Stomach (tissue), 9 donors: ENCODE results near the gene EMILIN1. TPM values are rescaled to one million over a fixed set of nuclear protein-coding genes. Genes with fewer than 3 reads are reported as not detected.
"Not testable (repeated sequence)": the region's sequence is repeated elsewhere in the genome, so short reads cannot be mapped to it uniquely, and the experiment has no call there.

Experiments used
- DNase-seq, 2 donors: peaks; one replicate each; pipeline versions ENCODE4 v3.0.0 to v3.0.0-alpha.2; 2013 to 2019
- H3K27ac ChIP-seq, 5 donors: fragments of 200-600 bp in 4 of 5; sonication (generic) in 4 of 5; one replicate each; pipeline ENCODE4 v1.5.1; 2013 to 2019; ENCODE audit warnings: mild to moderate bottlenecking in 1 of 5, moderate library complexity in 1 of 5
- H3K27me3 ChIP-seq, 3 donors: fragments of 200-600 bp; sonication (generic); one replicate each; pipeline ENCODE4 v1.5.1; 2017 to 2019; ENCODE audit warnings: mixed run types in 1 of 3
- H3K36me3 ChIP-seq, 4 donors: fragments of 200-600 bp; sonication (generic); 1 replicate in 3 of 4; 2 replicates in 1 of 4; pipeline ENCODE4 v1.5.1; 2016 to 2019
- H3K4me1 ChIP-seq, 4 donors: fragments of 200-600 bp; sonication (generic); one replicate each; pipeline ENCODE4 v1.5.1; 2016 to 2019
- H3K4me3 ChIP-seq, 4 donors: fragments of 200-600 bp; sonication (generic) in 3 of 4; one replicate each; pipeline ENCODE4 v1.5.1; 2016 to 2019; ENCODE audit warnings: mild to moderate bottlenecking in 1 of 4
- H3K9me3 ChIP-seq, 4 donors: fragments of 200-600 bp; sonication (generic); one replicate each; pipeline ENCODE4 v1.5.1; 2016 to 2019
- EP300 ChIP-seq: sonication (generic); formaldehyde crosslinking; IDR thresholded peaks from one replicate; pipeline ENCODE4 v1.6.1; 2017; ENCODE audit warnings: antibody characterized with exemption
- POLR2A ChIP-seq, 4 donors: fragments of 450-650 bp; IDR thresholded peaks; one replicate each; pipeline ENCODE4 v1.6.1; 2016; ENCODE audit warnings: antibody characterized with exemption in 4 of 4, control low read depth in 2 of 4, mild to moderate bottlenecking in 1 of 4, moderate library complexity in 1 of 4
- POLR2AphosphoS5 ChIP-seq, 3 donors: sonication (generic); formaldehyde crosslinking; IDR thresholded peaks; one replicate each; pipeline ENCODE4 v1.6.1; 2016; ENCODE audit warnings: antibody characterized with exemption in 3 of 3
- WGBS, 5 donors: extraction: QIAGEN DNeasy Blood & Tissue Kit in 3 of 5; methylation state at CpG; one replicate each; pipeline versions ENCODE4 v1.1.5 to v1.1.7; 2013 to 2018; 5-methylcytosine and 5-hydroxymethylcytosine counted together
- intact Hi-C: fragments of 100-400 bp; cut with DNase I; formaldehyde crosslinking; loops from one replicate; pipeline ENCODE4 v1.15.1; 2023; ENCODE audit warnings: low total_unique reads
- polyA plus RNA-seq, 3 donors: library from polyadenylated mRNA; stranded (reverse); fragments of 200-250 nt; gene quantifications; one replicate each; pipeline ENCODE4 v1.2.3, GENCODE V29; 2013
- total RNA-seq, 5 donors: library from RNA; depleted of rRNA; stranded (reverse); fragments of >200 nt; gene quantifications; one replicate each; pipeline versions ENCODE4 v1.1.0 to v1.2.3, GENCODE V29; 2014 to 2016
- TF ChIP-seq, protein P1 (sequence below), 7 experiments: fragments of 450-650 bp in 4 of 7; fragments of 200-600 bp in 3 of 7; sonication (generic) in 3 of 7; IDR thresholded peaks; one replicate each; pipeline ENCODE4 v1.5.1; 2016 to 2019; ENCODE audit warnings: antibody characterized with exemption in 7 of 7, control low read depth in 2 of 7, mild to moderate bottlenecking in 1 of 7
- donor health status: healthy with polysubstance abuse.
- donor health status: Bipolar disorder and iron deficiency.
- donor health status: healthy.

EMILIN1 gene
- total and polyA plus RNA-seq, 8 donors, result 17.5 to 208 (median 52.1) TPM

DNA sequence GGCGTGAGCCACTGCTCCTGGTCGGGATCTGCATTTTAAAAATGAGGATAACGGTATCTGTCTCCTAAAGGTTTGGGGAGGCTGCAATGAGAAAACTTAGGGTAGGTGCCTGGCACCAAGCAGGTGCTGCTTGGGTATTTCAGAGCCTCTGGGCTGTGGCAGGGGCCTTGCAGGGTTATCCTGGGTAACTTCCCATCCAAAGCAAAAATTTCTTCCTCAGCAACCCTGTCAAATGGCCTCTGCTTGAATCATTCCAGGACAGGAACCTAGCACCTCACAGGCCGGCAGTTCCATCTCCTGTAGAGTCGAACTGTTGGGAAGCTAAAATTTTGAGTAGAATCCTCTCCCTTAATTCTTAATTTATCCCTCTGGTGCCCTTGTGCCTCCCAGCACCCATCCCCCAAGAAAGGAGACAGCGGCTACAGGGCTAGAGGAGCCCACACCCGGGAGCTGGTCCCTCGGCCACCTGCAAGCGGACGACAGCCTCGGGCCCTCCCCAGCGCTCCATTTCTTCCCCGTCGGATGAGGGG lies 39.6 kb downstream of the EMILIN1 start:
- Histone ChIP-seq H3K36me3 (no peaks in the 10 kb centered on the region), H3K27ac (no peak overlapping the region), H3K9me3 (no peaks in the 10 kb centered on the region), H3K27me3 (peaks cover 10 to 39% (median 24%) of the 10 kb centered on the region in 3 donors), H3K4me1 (peaks cover 11 to 21% (median 17%) of the 10 kb centered on the region in 4 donors), H3K4me3 (peak overlapping the region; percentile 44 to 58 (median 50))
- TF ChIP-seq POLR2AphosphoS5 (IDR thresholded peaks at IDR 0.05), result no peak
- TF ChIP-seq, protein P1, sequence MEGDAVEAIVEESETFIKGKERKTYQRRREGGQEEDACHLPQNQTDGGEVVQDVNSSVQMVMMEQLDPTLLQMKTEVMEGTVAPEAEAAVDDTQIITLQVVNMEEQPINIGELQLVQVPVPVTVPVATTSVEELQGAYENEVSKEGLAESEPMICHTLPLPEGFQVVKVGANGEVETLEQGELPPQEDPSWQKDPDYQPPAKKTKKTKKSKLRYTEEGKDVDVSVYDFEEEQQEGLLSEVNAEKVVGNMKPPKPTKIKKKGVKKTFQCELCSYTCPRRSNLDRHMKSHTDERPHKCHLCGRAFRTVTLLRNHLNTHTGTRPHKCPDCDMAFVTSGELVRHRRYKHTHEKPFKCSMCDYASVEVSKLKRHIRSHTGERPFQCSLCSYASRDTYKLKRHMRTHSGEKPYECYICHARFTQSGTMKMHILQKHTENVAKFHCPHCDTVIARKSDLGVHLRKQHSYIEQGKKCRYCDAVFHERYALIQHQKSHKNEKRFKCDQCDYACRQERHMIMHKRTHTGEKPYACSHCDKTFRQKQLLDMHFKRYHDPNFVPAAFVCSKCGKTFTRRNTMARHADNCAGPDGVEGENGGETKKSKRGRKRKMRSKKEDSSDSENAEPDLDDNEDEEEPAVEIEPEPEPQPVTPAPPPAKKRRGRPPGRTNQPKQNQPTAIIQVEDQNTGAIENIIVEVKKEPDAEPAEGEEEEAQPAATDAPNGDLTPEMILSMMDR (IDR thresholded peaks at IDR 0.05), result no peak
- no peak for TF ChIP-seq EP300
- no peak for TF ChIP-seq POLR2A (IDR thresholded peaks at IDR 0.05)
- intact Hi-C loops, result no loop called here
- 23 to 26% (median 26%) methylated on average over 12 to 14 of the region's 14 CpGs for WGBS, 5 donors
- no peak for DNase-seq

DNA sequence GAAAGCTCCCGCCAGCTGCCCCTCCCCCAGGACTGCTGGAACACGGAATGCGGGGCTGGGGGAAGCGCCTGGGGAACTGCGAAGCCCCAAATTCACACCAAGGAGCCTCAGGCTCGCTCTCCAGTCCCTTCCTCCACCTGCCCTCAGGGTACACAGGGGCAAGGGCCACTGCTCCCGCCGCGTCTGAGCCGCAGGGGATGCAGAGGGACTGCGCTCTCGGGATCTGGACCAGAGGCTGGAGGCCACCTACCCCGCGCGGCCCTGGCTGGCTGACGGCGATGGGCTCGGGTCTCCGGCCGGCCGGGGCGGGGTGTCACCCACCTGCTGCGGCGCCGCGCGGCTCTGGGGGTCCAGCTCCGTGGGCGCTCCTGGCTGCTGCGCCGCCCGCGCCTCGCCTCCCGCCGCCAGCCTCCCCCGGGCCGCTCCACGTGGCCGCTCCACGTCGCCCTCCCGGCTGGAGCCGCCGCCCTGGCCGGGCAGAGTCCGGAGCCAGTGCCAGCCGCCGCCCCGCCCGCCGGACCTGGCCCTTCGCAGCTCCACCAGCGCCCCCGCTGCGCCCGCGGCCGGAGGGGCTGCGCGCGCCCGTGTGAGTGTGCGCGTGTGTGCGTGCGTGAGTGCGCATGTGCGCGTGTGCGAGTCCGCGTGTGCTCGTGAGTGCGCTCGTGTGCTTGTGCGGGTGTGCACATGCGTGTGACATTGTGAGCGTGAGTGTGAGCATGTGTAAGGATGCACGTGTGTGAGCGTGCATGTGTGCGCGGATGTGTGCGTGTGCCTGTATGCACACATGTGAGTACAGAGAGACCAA lies 40.3 kb downstream of the EMILIN1 start, which contains the start of gene CGREF1:
CGREF1 (minus strand) TSS at position 604 of the 805 bp plus-strand sequence. CDS start 14,762 bp downstream, outside the sequence.
- peak; percentile 45 to 68 for DNase-seq
- no peak for TF ChIP-seq POLR2AphosphoS5 (IDR thresholded peaks at IDR 0.05)
- no peak for TF ChIP-seq EP300
- TF ChIP-seq POLR2A (IDR thresholded peaks at IDR 0.05), result no peak
- TF ChIP-seq, protein P1 (IDR thresholded peaks at IDR 0.05), result no peak
- no peak within 1 kb of the TSS for H3K27ac ChIP-seq
- intact Hi-C loops, result no loop called here
- WGBS, 5 donors, result 2 to 13% (median 4%) methylated on average over 11 to 84 of the region's 84 CpGs
- peaks cover 10 to 39% (median 24%) of the 10 kb centered on the region in 3 donors for H3K27me3 ChIP-seq
- H3K9me3 ChIP-seq, result no peaks in the 10 kb centered on the region
- peak within 1 kb of the TSS; percentile 44 to 58 (median 50) for H3K4me3 ChIP-seq
- no peaks in the 10 kb centered on the region for H3K36me3 ChIP-seq
- H3K4me1 ChIP-seq, result peaks cover 13 to 28% (median 23%) of the 10 kb centered on the region in 4 donors

DNA sequence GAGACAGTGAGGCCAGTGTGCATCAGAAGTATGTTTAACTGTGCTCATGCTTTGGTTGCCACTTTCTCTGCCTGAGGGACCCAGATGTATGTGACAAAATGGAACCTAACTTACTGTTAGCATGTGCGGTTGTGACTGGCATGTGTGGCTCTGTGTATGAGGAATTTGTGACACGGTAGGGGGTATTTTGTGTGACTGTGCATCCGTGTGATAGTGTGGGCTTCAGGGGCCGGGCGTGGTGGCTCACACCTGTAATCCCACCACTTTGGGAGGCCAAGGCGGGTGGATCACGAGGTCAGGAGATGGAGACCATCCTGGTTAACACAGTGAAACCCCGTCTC lies 40.9 kb downstream of the EMILIN1 start:
- intact Hi-C loops, H3K36me3 ChIP-seq, H3K27ac ChIP-seq, DNase-seq, H3K9me3 ChIP-seq: not testable (repeated sequence)
- H3K4me3 ChIP-seq, result peak overlapping the region; percentile 44 to 58 (median 50)
- peaks cover 10 to 39% (median 24%) of the 10 kb centered on the region in 3 donors for H3K27me3 ChIP-seq
- WGBS, 5 donors, result 71 to 82% (median 80%) methylated on average over 8 of the region's 8 CpGs
- H3K4me1 ChIP-seq, result peaks cover 17 to 33% (median 28%) of the 10 kb centered on the region in 4 donors

DNA sequence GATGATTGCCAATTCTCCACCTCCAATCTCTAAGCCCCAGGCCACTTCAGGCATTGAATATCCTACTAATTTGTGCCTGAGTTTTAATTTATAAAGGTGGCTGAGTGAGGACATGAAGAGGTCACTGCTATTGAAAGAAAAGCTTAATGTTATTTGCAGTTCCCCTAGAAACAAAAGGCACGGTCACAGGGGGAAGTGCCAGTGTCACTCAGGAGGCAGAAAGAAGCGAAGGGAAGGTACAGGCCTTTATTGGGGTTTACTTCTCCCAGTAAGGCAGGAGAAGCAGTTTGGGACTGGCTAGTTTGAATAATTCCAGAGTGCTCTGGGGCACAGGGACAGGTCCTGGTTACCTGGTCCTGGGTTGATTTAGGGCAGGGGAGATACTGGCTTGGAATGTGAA lies 43.5 kb downstream of the EMILIN1 start:
- intact Hi-C loops, result no loop called here
- Histone ChIP-seq H3K4me1 (peaks cover 17 to 33% (median 28%) of the 10 kb centered on the region in 4 donors), H3K36me3 (no peaks in the 10 kb centered on the region), H3K27me3 (peaks cover 10 to 33% (median 24%) of the 10 kb centered on the region in 3 donors), H3K9me3 (no peaks in the 10 kb centered on the region), H3K4me3 (no peak overlapping the region), H3K27ac (no peak overlapping the region)
- DNase-seq, result no peak
- WGBS, 5 donors, result 61 to 79% (median 76%) methylated on average over 2 of the region's 2 CpGs
- TF ChIP-seq POLR2A (IDR thresholded peaks at IDR 0.05) (no peak), EP300 (no peak), POLR2AphosphoS5 (IDR thresholded peaks at IDR 0.05) (no peak)
- TF ChIP-seq, protein P1 (IDR thresholded peaks at IDR 0.05), result no peak
